Measurements from ENCODE around the gene CNTNAP5. TPM values are rescaled to one million over a fixed set of nuclear protein-coding genes. Genes with fewer than 3 reads are reported as not detected.

Gene CNTNAP5
- total RNA-seq, 1 donor from 2014 or later, result not detected

GRCh38 chr2:124088616-124089015 is 63.5 kb downstream of the CNTNAP5 start:
- DNase-seq (ENCODE audit: low read depth), result no peak
- TF ChIP-seq, protein P1, sequence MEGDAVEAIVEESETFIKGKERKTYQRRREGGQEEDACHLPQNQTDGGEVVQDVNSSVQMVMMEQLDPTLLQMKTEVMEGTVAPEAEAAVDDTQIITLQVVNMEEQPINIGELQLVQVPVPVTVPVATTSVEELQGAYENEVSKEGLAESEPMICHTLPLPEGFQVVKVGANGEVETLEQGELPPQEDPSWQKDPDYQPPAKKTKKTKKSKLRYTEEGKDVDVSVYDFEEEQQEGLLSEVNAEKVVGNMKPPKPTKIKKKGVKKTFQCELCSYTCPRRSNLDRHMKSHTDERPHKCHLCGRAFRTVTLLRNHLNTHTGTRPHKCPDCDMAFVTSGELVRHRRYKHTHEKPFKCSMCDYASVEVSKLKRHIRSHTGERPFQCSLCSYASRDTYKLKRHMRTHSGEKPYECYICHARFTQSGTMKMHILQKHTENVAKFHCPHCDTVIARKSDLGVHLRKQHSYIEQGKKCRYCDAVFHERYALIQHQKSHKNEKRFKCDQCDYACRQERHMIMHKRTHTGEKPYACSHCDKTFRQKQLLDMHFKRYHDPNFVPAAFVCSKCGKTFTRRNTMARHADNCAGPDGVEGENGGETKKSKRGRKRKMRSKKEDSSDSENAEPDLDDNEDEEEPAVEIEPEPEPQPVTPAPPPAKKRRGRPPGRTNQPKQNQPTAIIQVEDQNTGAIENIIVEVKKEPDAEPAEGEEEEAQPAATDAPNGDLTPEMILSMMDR (IDR thresholded peaks at IDR 0.05; ENCODE audit: insufficient read depth, low read length, poor library complexity, severe bottlenecking), result no peak
- H3K36me3 ChIP-seq (ENCODE audit: control insufficient read depth, insufficient read depth, low read length), result no peaks in the 10 kb centered on the region
- no peak overlapping the region for H3K4me3 ChIP-seq (ENCODE audit: low read depth, low read length)
- no peaks in the 10 kb centered on the region for H3K27me3 ChIP-seq (ENCODE audit: control insufficient read depth, insufficient read depth, low read length)

- H3K36me3 ChIP-seq (ENCODE audit: control insufficient read depth, insufficient read depth, low read length), result no peaks in the 10 kb centered on the region
- no peak for DNase-seq (ENCODE audit: low read depth)
- no peak overlapping the region for H3K4me3 ChIP-seq (ENCODE audit: low read depth, low read length)
- H3K27me3 ChIP-seq (ENCODE audit: control insufficient read depth, insufficient read depth, low read length), result no peaks in the 10 kb centered on the region
- TF ChIP-seq, protein P1 (IDR thresholded peaks at IDR 0.05; ENCODE audit: insufficient read depth, low read length, poor library complexity, severe bottlenecking), result no peak
Measured at GRCh38 chr2:124091721-124092120, 66.6 kb downstream of the CNTNAP5 start.

DNA sequence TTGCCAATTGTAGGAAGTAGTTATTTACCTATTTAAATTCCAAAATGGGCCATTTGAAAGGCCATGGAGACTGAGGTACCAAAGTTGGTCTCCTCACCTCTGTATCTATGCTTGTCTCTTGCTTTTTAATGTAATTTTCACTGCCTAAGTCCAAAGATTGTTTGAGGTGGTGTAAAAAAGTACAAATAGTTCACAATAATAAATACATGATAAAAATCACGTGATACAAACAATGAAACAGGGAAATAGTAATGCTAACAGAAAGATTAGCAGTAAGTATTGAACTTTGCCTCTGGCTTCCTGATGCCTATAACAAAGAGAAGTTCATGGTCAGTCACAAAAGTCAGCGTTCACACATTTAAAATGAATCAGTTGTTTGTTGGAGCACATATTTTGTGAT is 67.6 kb downstream of the CNTNAP5 start:
- no peak for DNase-seq (ENCODE audit: low read depth)
- Histone ChIP-seq H3K4me3 (ENCODE audit: low read depth, low read length) (no peak overlapping the region), H3K27me3 (ENCODE audit: control insufficient read depth, insufficient read depth, low read length) (no peaks in the 10 kb centered on the region), H3K36me3 (ENCODE audit: control insufficient read depth, insufficient read depth, low read length) (no peaks in the 10 kb centered on the region)
- TF ChIP-seq, protein P1 (IDR thresholded peaks at IDR 0.05; ENCODE audit: insufficient read depth, low read length, poor library complexity, severe bottlenecking), result no peak

DNA sequence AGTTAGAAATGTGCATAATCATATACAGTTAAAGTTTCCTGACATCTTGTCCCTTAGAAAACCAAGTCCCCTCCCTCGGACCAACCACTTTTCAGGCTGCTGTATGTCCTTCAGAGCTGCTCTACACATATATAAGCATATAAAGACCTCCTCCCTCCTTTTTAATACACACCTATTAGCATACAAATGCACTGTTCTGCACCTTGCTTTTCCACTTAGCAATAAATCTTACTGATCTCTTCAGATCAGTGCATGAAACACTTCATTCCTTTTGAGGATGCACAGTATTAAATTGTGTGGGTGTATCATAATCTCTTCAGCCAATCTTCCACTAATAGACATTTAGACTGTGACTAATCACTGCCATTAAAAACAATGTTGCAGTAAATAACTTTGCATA is 79.8 kb downstream of the CNTNAP5 start:
- TF ChIP-seq, protein P1 (IDR thresholded peaks at IDR 0.05; ENCODE audit: insufficient read depth, low read length, poor library complexity, severe bottlenecking), result no peak
- DNase-seq (ENCODE audit: low read depth), result no peak
- Histone ChIP-seq H3K4me3 (ENCODE audit: low read depth, low read length) (no peak overlapping the region), H3K27me3 (ENCODE audit: control insufficient read depth, insufficient read depth, low read length) (no peaks in the 10 kb centered on the region), H3K36me3 (ENCODE audit: control insufficient read depth, insufficient read depth, low read length) (no peaks in the 10 kb centered on the region)

DNA sequence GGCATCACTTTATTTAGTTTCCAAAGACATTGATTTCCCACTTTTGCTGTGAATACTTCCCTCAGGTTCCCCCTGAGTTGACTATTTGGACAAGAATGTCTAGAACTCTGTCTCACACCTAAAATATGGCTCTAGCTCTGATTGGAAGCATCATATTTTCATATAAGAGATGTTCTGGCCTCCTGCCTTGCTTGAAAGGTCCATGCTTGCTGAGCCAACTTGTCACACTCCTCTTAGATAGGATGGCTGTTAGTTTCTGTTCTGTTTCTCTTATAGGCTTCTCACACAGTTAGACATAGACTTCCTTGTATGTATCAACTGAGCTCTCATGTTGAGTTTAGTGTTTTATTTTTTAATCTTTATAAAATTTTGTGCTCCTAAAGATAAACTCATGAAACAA is 87.1 kb downstream of the CNTNAP5 start:
- DNase-seq (ENCODE audit: low read depth), result no peak
- H3K36me3 ChIP-seq (ENCODE audit: control insufficient read depth, insufficient read depth, low read length), result no peaks in the 10 kb centered on the region
- H3K4me3 ChIP-seq (ENCODE audit: low read depth, low read length), result no peak overlapping the region
- no peaks in the 10 kb centered on the region for H3K27me3 ChIP-seq (ENCODE audit: control insufficient read depth, insufficient read depth, low read length)
- TF ChIP-seq, protein P1 (IDR thresholded peaks at IDR 0.05; ENCODE audit: insufficient read depth, low read length, poor library complexity, severe bottlenecking), result no peak

DNA sequence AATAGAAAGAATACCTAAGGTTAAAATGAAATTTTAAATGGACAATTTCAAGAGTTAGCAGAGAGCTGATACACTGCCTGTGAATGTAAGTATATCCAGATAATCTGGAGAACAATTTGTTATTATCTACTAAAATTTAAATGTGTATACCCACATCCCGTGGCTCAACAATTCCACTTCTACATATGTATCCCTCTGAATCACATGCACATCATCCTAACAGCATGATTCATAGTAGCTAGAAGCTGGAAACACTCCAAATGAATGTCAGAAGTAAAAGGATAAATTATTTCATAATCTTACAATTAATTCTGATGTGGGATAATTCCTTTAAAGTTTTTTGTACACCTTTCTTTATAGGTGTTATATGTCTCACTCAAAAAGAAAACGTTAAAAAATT is 87.9 kb downstream of the CNTNAP5 start:
- Histone ChIP-seq H3K4me3 (ENCODE audit: low read depth, low read length) (no peak overlapping the region), H3K36me3 (ENCODE audit: control insufficient read depth, insufficient read depth, low read length) (no peaks in the 10 kb centered on the region), H3K27me3 (ENCODE audit: control insufficient read depth, insufficient read depth, low read length) (no peaks in the 10 kb centered on the region)
- no peak for DNase-seq (ENCODE audit: low read depth)
- TF ChIP-seq, protein P1 (IDR thresholded peaks at IDR 0.05; ENCODE audit: insufficient read depth, low read length, poor library complexity, severe bottlenecking), result no peak

Data from kidney epithelial cell (primary cell).